GM12878 (cell line): ENCODE measurements around the gene ETDC. TPM values are rescaled to one million over a fixed set of nuclear protein-coding genes. Genes with fewer than 3 reads are reported as not detected.

Source experiments
- BCL3 ChIP-seq: IDR thresholded peaks from 2 replicates; pipeline ENCODE4 v1.6.1; 2011; ENCODE audit warnings: borderline replicate concordance, low read depth, mild to moderate bottlenecking, moderate library complexity, low read length; ENCODE audit not compliant: insufficient read depth, poor library complexity, severe bottlenecking
- CUX1 ChIP-seq: IDR thresholded peaks from 2 replicates; pipeline ENCODE4 v1.6.1; 2012; ENCODE audit warnings: improper control_type of control experiment, low read depth, low read length; ENCODE audit not compliant: insufficient replicate concordance
- MLLT1 ChIP-seq: fragments of 450-650 bp; IDR thresholded peaks from 2 replicates; pipeline ENCODE4 v1.6.1; 2016; ENCODE audit warnings: mild to moderate bottlenecking
- POLR2A ChIP-seq: IDR thresholded peaks from 2 replicates; pipeline ENCODE4 v1.6.1; 2011; ENCODE audit warnings: low read depth, mild to moderate bottlenecking, low read length
- PRDM15 ChIP-seq: fragments of 450-650 bp; formaldehyde crosslinking; IDR thresholded peaks from 2 replicates; pipeline ENCODE4 v1.4.0; 2020; ENCODE audit warnings: mild to moderate bottlenecking, moderate library complexity
- RBBP5 ChIP-seq: fragments of 200-600 bp; sonication (generic); conservative IDR thresholded peaks from 2 replicates; pipeline ENCODE4 v1.6.1; 2016
- ZNF274 ChIP-seq: IDR thresholded peaks from one replicate; pipeline ENCODE4 v1.8.0; 2011; ENCODE audit not compliant: insufficient read length, insufficient read depth
- polyA plus RNA-seq, 11 experiments: library from polyadenylated mRNA; depleted of rRNA in 4 of 11; unstranded in 6 of 11; stranded (reverse) in 5 of 11; fragments of >200 nt; fragmentation: Nextera tagmentation in 4 of 11; fragmentation: Illumina TruSeq in 1 of 11; extraction: Ambion mirVana in 4 of 11; extraction: Trizol in 1 of 11; gene quantifications; 1 replicate in 1 of 11; 2 replicates in 10 of 11; pipeline versions ENCODE4 v1.2.1 to v1.2.3, GENCODE V29; 2011 to 2016; ENCODE audit warnings: inconsistent platforms in 2 of 11, missing spikeins in 2 of 11, low read depth in 1 of 11
- total RNA-seq, 4 experiments: library from RNA; depleted of rRNA in 3 of 4; stranded (reverse); fragments of >200 nt in 3 of 4; fragmentation: Illumina TruSeq in 1 of 4; extraction: Trizol in 1 of 4; gene quantifications; 2 replicates each; pipeline versions ENCODE4 v1.2.1 to v1.2.3, GENCODE V29; 2013 to 2021

ETDC gene
- total and polyA plus RNA-seq, 10 of the 15 experiments (the other 5 are each of a cell fraction or from before 2014, with no cell fraction given), result not detected

- TF ChIP-seq MLLT1 (no peak), ZNF274 (no peak), BCL3 (no peak), PRDM15 (CRISPR knock-in tag) (no peak), CUX1 (no peak), POLR2A (no peak), RBBP5 (no peak)
Measured at GRCh38 chrX:135302269-135302873, 6.9 kb upstream of the ETDC start (continued).
